Stimulated activated CD4-positive, alpha-beta T cell treated with anti-CD3 and anti-CD28 coated beads, TNF-alpha, amount 100 ng/mL, for 1 hour (primary cell): ENCODE data around the gene IL1RAPL2.
"Not testable (repeated sequence)": the region's sequence is repeated elsewhere in the genome, so short reads cannot be mapped to it uniquely, and the experiment has no call there.

Experiments used
- DNase-seq, 3 donors: peaks; one replicate each; pipeline ENCODE4 v3.0.0-alpha.2; 2020; ENCODE audit warnings: low read depth in 3 of 3, low spot score in 1 of 3

The IL1RAPL2 gene

GRCh38 chrX:105006103-105006502, 440.1 kb downstream of the IL1RAPL2 start:
- DNase-seq = no peak

GRCh38 chrX:105006996-105007395, 441.0 kb downstream of the IL1RAPL2 start:
- no peak for DNase-seq

- no peak for DNase-seq
These were observed 447.7 kb downstream of the IL1RAPL2 start for GRCh38 chrX:105013719-105014118.

GRCh38 chrX:105017641-105018040, 451.6 kb downstream of the IL1RAPL2 start:
- DNase-seq = no peak

- DNase-seq = no peak
These were observed 452.9 kb downstream of the IL1RAPL2 start for GRCh38 chrX:105018865-105019264.

- not testable (repeated sequence) for DNase-seq
These were observed 463.0 kb downstream of the IL1RAPL2 start for GRCh38 chrX:105028962-105029361.

GRCh38 chrX:105038672-105039328, 472.8 kb downstream of the IL1RAPL2 start:
- no peak for DNase-seq

GRCh38 chrX:105050921-105051320, 484.9 kb downstream of the IL1RAPL2 start:
- DNase-seq = no peak

GRCh38 chrX:105051364-105051763, 485.4 kb downstream of the IL1RAPL2 start:
- no peak for DNase-seq

GRCh38 chrX:105052926-105053325, 486.9 kb downstream of the IL1RAPL2 start:
- DNase-seq = no peak

- no peak for DNase-seq
These were observed 497.7 kb downstream of the IL1RAPL2 start for GRCh38 chrX:105063743-105064142.

GRCh38 chrX:105098201-105098600, 532.2 kb downstream of the IL1RAPL2 start:
- no peak for DNase-seq

- DNase-seq = no peak
These were observed 532.8 kb downstream of the IL1RAPL2 start for GRCh38 chrX:105098812-105099211.

GRCh38 chrX:105101378-105101777, 535.4 kb downstream of the IL1RAPL2 start:
- DNase-seq = no peak

- no peak for DNase-seq
These were observed 543.9 kb downstream of the IL1RAPL2 start for GRCh38 chrX:105109936-105110335.

GRCh38 chrX:105114554-105115130, 548.6 kb downstream of the IL1RAPL2 start:
- no peak for DNase-seq

GRCh38 chrX:105115596-105116320, 549.8 kb downstream of the IL1RAPL2 start:
- DNase-seq = not testable (repeated sequence)

GRCh38 chrX:105116486-105116885, 550.5 kb downstream of the IL1RAPL2 start:
- no peak for DNase-seq

GRCh38 chrX:105117621-105118020, 551.6 kb downstream of the IL1RAPL2 start:
- no peak for DNase-seq

- no peak for DNase-seq
These were observed 554.5 kb downstream of the IL1RAPL2 start for GRCh38 chrX:105120463-105120862.

GRCh38 chrX:105121186-105121585, 555.2 kb downstream of the IL1RAPL2 start:
- no peak for DNase-seq

GRCh38 chrX:105126201-105126600, 560.2 kb downstream of the IL1RAPL2 start:
- no peak for DNase-seq
